Gastrocnemius medialis (tissue), 4 donors: ENCODE data around the gene ARHGAP10.

ENCODE experiments used
- POLR2A ChIP-seq, 2 donors: fragments of 450-650 bp; IDR thresholded peaks; one replicate each; pipeline ENCODE4 v1.6.1; 2017; ENCODE audit warnings: antibody characterized with exemption in 2 of 2, mild to moderate bottlenecking in 2 of 2, moderate library complexity in 2 of 2
- TF ChIP-seq, protein P1 (sequence below), 5 experiments: fragments of 450-650 bp in 3 of 5; fragments of 200-600 bp in 2 of 5; sonication (generic) in 2 of 5; IDR thresholded peaks in 4 of 5; conservative IDR thresholded peaks in 1 of 5; 1 replicate in 4 of 5; 2 replicates in 1 of 5; pipeline ENCODE4 v1.5.1; 2016 to 2019; ENCODE audit warnings: antibody characterized with exemption in 5 of 5, mild to moderate bottlenecking in 3 of 5, moderate library complexity in 3 of 5

DNA sequence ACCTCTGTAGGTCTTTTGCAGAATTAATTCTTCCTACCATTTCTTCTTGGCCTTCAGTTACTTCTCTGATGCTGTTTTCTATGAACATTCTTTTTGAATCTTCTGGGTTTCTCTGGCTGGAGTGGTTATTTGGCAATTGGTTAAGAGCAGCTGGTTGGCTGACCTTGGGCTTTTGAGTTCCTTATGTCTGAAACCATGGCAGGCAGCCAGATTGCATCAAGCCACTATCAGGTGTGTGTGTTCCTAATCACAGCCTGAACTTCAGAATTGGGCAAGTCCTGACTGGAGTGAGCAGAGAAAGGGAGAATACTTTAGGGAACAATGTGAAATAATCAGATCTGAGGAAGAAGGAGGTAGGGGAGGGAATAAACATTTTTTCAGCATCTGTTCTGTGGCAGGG, 90.2 kb downstream of the ARHGAP10 start:
- TF ChIP-seq, protein P1, sequence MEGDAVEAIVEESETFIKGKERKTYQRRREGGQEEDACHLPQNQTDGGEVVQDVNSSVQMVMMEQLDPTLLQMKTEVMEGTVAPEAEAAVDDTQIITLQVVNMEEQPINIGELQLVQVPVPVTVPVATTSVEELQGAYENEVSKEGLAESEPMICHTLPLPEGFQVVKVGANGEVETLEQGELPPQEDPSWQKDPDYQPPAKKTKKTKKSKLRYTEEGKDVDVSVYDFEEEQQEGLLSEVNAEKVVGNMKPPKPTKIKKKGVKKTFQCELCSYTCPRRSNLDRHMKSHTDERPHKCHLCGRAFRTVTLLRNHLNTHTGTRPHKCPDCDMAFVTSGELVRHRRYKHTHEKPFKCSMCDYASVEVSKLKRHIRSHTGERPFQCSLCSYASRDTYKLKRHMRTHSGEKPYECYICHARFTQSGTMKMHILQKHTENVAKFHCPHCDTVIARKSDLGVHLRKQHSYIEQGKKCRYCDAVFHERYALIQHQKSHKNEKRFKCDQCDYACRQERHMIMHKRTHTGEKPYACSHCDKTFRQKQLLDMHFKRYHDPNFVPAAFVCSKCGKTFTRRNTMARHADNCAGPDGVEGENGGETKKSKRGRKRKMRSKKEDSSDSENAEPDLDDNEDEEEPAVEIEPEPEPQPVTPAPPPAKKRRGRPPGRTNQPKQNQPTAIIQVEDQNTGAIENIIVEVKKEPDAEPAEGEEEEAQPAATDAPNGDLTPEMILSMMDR (IDR thresholded peaks at IDR 0.05 in 4 of 5, conservative IDR thresholded peaks at IDR 0.05 in 1 of 5) = no peak
- TF ChIP-seq POLR2A (IDR thresholded peaks at IDR 0.05) = no peak
